Raji (cell line): ENCODE results near the gene RNF19B.

Experiments used
- POLR2A ChIP-seq: IDR thresholded peaks from 2 replicates; pipeline ENCODE4 v1.6.1; 2011; ENCODE audit warnings: low read depth, low read length, control low read depth; ENCODE audit not compliant: insufficient read depth

Gene RNF19B, protein sequence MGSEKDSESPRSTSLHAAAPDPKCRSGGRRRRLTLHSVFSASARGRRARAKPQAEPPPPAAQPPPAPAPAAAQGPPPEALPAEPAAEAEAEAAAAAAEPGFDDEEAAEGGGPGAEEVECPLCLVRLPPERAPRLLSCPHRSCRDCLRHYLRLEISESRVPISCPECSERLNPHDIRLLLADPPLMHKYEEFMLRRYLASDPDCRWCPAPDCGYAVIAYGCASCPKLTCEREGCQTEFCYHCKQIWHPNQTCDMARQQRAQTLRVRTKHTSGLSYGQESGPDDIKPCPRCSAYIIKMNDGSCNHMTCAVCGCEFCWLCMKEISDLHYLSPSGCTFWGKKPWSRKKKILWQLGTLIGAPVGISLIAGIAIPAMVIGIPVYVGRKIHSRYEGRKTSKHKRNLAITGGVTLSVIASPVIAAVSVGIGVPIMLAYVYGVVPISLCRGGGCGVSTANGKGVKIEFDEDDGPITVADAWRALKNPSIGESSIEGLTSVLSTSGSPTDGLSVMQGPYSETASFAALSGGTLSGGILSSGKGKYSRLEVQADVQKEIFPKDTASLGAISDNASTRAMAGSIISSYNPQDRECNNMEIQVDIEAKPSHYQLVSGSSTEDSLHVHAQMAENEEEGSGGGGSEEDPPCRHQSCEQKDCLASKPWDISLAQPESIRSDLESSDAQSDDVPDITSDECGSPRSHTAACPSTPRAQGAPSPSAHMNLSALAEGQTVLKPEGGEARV

GRCh38 chr1:32964461-32965250 is at the start of gene RNF19B:
Gene RNF19B (minus strand): TSS chr1:32964809. CDS start chr1:32964685, 124 bp downstream.
- peak; percentile 98 for TF ChIP-seq POLR2A

GRCh38 chr1:33013791-33014190 is 49.2 kb upstream of the RNF19B start:
- TF ChIP-seq POLR2A = no peak

- TF ChIP-seq POLR2A = no peak
Measured at GRCh38 chr1:33012165-33012564, 47.6 kb upstream of the RNF19B start.

DNA sequence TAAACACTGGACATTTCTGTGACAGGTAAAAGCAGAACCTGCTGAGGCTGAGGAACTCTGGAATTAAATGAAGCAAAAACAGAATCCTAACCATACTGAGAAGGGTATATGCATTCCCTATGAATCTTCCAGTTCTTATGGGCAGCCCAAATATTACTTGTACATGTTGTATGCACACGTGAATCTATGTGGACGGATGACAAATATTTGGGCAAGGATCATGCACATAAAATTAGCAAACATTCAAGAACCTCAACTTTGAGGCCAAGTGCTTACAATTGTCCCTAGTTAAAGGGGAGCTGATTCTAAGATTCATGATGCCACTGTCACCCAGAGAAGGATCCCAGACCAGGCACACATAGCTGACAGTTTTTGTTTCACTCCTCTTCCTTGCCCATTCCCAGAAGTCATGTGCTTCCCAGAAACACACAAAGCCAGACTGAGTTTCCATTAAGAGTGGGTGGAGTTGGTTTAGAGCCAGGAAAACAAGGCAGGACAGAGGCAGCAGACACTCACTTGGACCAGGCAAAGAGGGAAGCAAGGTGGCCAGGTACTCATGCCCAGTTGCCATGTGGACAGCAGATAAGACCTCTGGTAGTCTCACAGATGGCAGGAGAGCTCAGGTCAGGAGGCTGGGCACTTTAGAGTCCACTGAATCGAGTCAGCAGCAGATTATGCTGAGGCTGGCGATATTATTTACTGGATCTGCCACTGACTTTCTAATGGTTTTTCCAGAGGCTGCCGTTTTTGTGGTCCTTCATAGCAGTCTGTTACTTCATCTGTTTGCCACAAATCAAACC is 46.5 kb upstream of the RNF19B start:
- TF ChIP-seq POLR2A = no peak

DNA sequence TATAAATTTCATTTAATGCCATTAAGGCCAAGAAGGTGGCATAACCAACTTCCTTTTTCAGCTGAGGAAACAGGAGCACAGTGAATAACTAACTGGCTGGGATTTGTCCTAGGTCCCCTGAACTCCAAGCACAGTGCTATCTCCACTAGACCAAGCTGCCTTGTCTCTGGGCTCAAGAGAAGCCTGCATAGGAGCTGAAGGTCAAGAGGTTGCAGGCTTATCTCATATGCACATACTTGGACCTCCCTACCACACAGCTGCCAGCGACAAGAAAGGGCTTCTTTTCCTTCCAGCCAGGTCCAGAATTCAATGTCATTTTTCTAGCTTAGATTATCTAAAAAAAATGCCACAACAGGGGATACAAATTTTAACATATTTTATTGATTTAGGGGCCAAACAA is 45.0 kb upstream of the RNF19B start:
- TF ChIP-seq POLR2A = no peak

DNA sequence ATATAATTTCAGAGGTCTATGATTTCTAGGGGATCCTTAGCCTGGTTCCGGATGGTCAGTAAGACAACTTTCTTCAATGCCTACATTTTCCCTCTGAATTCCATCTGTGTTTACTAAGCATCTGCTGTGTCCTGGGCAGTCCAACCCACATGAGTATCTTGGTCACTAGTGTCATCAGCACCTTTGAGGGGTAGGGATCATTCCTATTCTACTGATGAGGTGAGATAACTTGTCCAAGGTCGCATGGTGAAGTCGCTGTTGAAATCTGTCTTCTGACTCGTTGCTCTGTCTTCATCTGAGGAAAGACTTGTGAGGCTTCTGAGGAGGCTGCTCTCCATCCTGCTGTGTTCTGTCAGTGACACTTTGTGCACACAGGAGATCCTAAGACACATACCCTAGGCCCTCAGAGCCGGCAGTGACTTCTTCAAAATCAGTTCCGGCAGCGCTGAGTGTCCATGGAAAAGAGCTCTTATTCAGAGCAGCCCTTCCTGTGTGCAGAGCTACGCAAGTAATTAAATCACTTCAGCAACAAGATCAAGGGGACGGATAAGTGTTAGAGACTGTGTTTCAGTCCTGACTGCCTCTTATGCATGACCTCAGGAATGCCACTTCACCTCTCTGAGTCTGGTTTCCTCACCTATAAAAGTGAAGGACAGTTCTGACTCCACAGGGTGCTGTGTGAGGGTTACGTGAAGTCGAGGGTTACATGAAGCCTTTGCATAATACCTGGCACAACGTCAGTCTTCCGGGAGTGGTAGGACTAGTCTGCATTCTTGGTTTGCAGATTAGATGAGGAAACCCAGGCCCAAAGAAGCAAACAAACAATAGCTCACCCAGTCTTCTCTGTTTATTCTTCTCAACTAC is 43.7 kb upstream of the RNF19B start:
- no peak for TF ChIP-seq POLR2A

DNA sequence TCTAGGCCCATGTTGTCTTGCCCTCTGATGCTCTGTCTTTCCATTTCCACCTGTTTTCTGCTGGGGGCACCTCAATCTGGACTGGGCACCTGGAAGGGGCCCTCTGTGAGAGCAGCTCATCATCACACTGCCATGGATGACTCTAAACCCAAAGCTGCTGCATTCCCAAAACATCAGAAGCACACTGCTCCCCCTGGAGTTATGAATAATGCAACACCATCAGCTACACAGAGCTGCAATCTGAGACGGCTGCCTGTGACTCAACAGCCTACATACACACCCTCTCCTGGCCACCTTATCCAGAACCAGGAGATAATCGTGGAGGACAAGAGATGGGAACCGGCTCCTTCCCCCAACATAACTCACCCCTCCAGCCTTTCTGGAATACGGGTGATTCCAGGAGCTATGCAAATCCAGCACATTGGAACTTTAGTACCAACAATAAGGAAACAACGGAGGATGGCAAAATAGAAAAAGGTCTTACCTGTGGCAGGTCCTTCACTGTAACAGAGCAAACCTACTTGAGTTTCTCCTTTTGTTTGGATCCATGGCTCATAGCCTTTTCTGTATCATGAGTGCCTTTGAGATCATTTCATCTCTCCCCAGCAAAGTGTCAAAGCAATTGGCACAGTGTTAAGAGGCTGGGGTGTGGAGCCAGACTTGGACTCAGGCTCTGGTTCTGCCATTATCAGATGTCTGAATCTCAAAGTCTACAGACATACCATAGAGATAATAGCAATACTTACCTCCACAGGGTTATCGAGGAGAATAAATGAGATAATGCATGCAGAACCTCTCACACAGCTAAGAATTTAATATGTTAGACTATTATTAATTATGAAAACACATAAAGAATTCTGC is 42.8 kb upstream of the RNF19B start:
- no peak for TF ChIP-seq POLR2A

GRCh38 chr1:33005838-33006421 is 41.3 kb upstream of the RNF19B start:
- no peak for TF ChIP-seq POLR2A

- TF ChIP-seq POLR2A = no peak
Measured at GRCh38 chr1:33005117-33005837, 40.7 kb upstream of the RNF19B start.

GRCh38 chr1:33004613-33005012 is 40.0 kb upstream of the RNF19B start:
- no peak for TF ChIP-seq POLR2A

- no peak for TF ChIP-seq POLR2A
Measured at GRCh38 chr1:33003657-33004056, 39.0 kb upstream of the RNF19B start.

DNA sequence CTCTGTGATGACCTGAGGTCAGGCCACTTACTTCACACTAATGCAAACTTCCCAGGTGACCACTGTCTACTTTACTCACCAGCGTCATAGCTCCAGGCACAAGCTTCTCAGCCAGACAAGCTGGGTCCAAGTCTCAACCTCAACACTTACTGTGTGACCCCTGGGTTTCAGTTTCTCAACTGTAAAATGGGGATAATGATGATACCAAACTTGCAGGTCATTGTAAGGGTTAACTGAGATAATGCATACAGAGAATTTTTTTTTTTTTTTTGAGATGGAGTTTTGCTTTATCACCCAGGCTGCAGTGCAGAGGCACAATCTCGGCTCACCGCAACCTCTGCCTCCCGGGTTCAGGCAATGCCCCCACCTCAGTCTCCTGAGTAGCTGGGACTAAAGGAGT is 37.4 kb upstream of the RNF19B start:
- TF ChIP-seq POLR2A = no peak
